GM18519 (cell line): ENCODE results near the gene RDX.
"Not testable (repeated sequence)": the region's sequence is repeated elsewhere in the genome, so short reads cannot be mapped to it uniquely, and the experiment has no call there.

Experiments used
- ATAC-seq: cut with Tn5 transposase; IDR thresholded peaks from one replicate; pipeline ENCODE4 v1.9.1; 2021; ENCODE audit warnings: mild to moderate bottlenecking, moderate library complexity; ENCODE audit not compliant: unreplicated experiment, low FRiP score

Gene RDX

DNA sequence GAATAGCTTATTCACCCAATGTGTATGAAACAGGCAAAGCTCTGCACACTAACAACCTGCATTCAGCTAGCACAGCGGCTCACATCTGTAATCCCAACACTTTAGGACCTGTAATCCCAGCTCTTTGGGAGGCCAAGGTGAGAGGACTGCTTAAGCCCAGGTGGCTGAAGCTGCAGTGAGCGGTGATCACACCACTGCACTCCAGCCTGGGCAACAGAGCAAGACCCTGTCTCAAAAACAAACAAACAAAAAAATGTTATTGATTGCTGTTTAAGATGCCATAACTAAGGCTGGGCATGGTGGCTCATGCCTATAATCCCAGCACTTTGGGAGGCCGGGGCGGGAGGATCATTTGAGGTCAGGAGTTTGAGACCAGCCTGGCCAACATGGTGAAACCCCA is 15.8 kb downstream of the RDX start:
- ATAC-seq: not testable (repeated sequence)

DNA sequence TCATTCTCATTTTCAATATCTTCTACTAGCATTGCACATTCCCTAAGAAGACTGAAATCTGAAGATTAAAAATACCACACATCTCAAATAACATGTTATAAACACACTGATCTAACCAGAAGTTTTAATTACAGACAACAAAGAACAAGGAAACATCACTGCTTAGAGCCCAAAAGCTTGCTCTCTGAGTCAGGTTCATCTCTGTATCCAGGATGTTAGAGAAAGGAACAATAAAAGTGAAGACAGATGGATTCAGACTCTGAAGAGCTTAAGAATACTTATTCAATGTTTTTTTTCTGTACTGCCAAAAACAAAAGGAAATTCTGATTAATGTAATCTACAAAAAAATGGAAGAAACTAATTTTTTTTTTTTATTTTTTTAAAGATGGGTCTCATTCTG is 16.5 kb downstream of the RDX start:
- no peak for ATAC-seq

DNA sequence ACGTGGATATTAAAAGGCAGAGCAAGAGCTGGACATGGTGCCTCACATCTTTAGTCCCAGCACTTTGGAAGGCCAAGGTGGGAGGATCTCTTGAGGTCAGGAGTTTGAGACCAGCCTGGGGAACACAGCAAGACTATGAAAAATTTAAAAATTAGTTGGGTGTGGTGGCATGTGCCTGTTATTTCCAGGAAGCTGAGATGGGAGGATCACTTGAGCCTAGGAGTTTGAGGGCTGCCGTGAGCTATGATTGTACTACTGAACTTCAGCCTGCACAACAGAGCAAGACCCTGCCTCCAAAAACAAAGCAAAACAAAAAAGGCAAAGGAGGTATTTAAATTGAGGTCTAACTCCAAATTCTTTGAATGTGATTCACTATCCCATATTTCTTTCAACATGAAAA is 23.5 kb downstream of the RDX start:
- ATAC-seq: no peak

DNA sequence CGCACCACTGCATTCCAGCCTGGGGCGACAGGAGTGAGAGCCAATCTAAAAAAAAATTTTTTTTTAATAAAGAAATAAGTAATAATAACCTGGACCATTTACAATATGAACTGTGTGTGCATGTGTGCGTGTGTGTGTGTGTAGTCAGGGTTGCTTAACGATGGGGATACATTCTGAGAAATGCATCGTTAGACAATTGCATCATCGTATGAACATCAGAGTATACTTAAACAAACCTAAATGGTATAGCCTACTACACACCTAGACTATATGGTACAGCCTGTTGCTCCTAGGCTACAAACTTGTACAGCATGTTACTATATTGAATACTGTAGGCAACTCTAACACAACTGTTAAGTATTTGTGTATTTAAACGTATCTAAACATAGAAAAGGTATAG is 26.4 kb downstream of the RDX start:
- no peak for ATAC-seq

DNA sequence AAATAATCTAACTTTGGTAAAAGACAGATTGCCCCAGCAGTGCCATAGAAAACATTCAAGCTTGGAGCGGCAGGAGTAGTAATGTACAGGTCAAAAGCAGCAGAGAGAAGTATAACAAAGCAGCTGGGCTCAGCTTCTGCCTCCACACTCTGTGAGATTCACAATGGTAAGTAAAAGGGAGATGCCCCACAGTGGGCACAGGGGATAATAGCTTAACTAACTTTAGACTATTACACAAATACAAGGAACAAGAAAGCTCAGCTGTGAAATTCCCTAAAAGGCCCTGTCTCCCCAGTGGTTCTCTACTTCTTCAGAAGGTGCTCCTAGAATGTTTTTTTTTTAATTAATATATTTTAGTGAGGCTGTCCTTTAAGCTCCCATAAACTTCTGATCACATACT is 28.0 kb downstream of the RDX start:
- no peak for ATAC-seq

DNA sequence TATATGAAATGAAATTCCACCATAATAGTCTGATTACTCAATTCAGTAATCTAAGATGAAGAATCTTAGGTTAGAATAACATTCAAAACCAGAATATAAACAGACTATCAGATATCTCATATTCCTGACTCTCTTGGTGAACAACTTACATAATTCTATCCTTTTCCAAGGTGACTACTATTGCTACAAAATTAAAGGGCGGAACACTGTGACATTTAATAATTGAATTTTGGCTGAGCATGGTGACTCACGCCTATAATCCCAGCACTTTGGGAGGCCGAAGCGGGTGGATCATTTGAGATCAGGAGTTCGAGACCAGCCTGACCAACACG is 34.4 kb downstream of the RDX start:
- no peak for ATAC-seq

DNA sequence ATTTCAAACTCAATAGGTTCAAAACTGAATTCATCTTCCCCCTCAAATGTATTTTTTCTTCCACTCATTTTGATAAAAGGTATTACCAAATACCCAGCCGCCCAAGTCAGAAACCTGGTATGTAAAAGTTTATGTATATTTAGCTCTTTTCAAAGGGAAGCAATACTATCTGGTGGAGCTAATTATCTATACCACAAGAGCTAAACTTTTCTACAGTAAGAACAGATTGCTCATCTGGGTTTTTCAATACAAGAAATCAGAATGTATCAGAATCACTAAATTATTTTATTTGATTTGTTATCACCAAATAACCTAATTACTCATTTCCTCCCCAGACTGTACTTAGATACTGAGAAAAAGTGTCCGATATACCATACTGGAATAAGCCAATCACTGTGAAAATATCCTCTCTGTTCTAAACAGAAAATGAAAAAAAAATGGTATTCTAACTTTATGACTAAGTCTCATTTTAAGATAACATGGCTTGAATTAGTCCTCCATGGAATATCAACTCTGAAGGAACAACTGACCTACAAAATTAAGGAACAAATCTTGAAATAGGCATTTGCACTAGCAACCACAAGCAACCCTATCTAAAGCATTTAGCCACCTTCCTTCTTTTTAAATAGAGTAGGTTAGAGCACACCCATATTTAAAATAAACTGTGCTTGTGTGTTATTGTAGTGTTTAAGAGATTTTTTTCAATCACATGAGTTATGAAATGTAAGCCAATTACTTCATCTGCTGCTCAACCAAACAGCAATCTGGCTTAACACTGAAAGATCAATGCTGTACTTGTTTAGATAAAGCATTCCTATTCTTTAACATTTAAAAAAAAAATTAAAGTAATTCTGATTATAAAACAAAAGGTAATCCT is 35.0 kb downstream of the RDX start:
- no peak for ATAC-seq

DNA sequence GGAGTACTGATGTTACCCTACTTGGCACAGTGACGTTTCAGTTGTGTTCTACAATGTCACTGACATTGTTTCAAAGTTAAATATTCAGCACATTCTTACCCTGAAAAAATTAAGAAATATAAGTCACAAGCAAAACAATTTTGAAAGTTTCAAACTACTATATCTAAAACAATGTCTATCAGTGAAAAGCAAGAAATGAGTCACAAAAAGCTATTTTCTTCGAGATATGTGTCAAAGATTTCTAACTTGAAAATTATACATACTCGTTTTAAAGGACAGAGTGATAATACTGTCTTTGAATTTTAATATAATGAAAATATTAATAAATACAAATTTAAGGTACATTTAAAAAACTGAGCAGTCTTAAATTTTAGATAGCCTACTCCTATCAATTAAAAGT is 42.9 kb downstream of the RDX start:
- ATAC-seq: no peak

DNA sequence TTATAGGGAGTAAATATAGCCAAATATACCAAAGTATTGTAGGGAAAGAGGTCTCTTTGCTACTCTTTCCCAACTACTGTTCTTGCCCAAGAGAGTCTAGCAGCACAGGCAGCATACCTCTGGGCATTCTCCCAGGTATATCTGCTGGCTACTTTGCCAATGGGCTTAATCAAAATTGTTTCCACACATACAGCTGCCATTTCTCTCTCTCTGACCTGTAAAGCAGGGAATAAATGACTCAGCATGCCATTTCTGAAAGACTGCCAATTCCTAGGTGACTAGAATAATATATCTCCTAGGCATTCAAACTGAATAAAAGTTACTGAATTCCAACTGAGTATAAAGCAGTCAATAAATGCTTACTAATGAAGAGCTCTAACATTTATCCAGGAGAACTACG is 44.6 kb downstream of the RDX start:
- no peak for ATAC-seq

DNA sequence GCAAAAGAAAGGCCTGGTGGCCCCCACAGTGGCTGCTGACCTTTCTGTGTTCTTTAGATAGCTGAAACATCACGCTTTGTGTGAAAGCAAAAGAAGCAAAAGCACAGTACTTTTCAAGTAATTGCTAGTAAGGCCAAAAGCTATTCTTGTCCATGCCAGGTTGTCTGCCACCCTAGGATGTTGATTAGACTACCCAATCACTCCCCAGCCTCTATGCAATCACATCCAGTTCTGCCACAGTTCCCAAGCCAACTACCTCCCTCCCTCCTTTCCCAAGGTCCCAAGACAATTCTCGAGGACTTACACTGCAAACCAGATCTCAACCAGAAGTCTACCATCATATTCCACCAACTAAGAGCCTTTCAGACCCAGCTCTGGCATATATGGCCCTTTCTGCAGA is 46.2 kb downstream of the RDX start:
- ATAC-seq: no peak

DNA sequence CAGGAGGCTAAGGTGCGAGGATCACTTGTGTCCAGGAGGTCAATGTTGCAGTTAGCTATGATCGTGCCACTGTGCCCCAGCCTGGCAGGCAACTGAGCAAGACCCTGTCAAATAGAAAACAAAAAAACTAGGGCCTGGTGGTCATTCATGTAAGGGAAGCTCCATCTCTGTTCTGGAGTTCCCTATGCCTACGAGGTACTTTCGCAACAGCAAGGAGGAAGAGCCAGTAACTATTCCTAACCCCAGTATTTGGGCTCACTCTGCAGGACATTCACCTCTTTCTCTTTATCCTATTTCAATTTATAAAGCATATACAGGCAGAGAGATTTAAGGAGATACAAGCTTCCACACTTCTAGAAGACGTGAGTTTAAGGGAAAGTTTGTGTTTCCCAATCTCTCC is 46.6 kb downstream of the RDX start:
- ATAC-seq: no peak

DNA sequence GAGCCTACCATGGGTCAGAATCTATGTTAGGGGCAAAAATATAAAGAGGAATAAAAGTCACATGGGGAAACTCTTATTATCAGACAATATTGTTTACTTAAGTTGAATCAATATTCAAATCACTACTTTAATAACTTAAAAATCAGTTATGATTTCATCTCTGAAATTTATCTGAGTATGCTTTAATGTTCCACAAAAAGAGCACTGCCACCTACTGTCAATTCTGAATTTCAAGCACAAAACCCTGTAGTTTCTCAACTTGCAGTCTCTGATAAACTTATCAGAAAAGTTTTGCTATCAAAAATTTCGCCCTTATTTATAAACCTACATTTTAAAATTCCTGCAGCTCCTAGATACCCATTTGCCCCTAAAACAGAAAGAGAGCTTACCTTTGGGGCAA is 47.3 kb downstream of the RDX start:
- no peak for ATAC-seq

DNA sequence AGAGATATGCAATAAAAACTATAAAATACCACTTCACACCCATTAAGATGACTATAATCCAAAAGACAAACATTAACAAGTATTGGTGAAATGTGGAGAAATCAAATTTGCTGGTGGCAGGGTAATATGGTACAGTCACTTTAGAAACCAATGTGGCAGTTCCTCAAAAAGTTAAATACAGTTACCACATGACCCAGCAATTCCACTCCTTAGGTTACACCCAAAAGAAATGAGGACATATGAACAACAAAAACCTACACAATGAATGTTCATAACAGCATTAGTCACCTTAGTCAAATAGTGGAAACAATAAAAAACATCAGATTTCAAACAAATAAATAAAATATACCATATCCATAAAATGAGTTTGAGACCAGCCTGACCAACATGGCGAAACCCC is 52.6 kb downstream of the RDX start:
- no peak for ATAC-seq

DNA sequence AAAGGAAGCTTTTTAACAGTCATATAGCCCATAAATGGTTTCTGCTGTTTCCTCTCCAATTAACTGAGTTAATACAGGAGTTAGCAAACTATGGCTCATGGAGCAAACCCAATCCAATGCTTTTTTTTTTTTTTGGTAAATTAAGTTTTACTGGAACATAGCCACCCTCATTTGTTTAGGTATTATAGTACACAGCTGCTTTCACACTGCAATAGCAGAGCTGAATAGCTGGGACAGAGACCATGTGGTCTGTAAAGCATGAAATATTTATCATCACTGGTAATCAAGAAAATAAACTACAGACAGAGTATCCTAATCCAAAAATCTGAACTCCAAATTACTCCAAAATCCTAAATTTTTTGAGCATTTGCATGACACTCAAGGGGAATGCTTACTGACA is 53.7 kb downstream of the RDX start:
- no peak for ATAC-seq

DNA sequence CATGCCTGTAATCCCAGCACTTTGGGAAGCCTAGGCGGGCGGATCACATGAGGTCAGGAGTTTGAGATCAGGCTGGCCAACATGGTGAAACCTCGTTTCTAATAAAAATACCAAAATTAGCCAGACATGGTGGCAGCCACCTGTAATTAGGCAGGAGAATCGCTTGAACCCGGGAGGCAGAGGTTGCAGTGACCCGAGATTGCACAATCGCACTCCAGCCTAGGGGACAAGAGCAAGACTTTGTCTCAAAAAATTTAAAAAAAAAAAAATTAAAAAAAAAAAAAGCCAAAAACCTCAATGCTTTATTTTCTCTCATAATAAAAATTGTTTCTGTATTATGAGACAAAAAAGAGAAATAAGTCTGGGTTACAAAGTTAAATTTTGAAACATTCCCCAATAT is 54.2 kb downstream of the RDX start:
- ATAC-seq: no peak

DNA sequence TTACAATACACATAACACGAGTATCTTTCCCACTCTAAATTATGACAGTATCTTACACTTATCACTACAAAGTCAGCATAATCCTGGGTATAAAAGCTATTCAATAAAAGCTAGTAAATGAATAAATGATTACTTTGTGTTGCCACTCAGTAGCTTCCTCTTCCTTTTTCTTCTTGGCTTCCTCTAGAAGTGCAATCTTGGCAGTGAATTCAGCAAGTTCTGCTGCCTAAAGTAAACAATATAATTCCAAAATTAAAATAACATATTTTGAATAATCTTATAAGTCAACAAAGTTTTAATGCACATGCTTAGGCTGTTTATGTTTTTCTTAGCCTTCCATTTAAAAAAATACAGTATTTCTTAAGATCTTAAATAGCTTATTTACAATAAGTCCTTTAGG is 60.4 kb downstream of the RDX start:
- no peak for ATAC-seq

DNA sequence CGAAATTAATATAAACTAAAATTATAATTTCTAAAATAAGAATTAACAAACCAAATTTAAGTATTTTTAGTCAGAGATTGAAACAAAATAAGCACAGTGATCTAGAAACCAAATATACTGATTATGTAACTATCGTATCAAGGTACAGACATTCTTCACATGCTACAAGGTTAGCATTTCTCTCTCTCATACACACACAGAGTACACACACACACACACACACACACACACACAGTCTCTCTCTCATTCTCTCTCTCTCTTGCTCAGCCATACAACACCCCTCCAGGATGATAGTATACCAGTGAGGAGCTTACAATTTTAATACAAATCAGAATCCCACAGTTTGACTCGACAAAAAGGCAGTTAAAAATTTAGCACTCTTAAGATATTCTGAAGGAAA is 66.0 kb downstream of the RDX start:
- no peak for ATAC-seq

DNA sequence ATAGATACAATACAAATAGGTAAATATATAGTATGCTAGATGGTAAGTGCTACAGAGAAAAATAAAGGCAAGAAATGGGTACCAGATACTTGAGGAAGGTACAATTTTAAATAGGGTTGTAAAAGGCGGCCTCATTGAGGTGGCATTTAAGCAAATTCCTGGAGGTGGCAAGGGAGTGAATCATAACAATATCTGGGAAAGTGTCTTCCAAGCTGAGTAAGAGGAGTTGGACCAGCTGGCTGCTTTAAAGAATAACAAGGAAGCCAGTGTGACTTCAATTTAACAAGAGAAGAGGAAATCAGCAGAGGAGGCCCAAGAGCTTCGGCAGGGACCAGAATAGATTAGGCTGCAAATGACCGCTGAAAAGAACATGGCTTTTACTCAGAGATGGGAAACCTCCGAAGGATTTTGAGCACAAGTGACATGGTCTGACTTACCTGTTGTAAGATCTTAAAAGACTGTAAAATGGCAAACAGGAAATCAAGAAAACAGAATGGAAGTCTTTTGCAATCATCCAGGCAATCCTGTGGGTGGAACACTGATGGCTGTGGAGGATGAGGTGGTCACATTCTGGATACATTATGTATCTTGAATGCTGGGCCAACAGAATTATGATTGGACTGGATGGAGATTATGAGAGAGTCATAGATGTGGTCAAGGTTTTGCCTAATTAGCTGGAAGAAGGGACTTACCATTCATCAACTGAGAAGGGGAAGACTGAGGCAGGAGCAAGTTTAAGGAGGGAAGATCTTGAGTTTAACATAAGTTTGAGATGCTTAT is 77.2 kb downstream of the RDX start:
- no peak for ATAC-seq

DNA sequence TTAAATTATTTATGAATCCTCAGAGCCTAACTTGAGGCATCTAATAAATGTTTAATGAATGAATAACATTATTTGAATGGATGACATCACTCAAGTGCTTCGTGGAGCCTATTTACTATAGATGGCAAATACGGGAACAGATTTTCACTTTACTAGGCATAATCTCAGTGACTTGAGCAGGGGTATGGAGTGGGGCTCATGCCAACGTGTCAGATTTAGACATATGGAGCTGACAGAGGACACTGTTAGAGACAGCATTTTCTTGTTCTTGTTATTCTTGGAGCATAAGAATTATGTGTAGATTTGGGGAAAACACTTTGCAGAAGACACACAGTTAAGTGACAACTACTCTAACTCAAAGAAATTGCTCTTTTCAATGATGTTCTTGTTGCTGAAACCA is 78.5 kb downstream of the RDX start:
- no peak for ATAC-seq

DNA sequence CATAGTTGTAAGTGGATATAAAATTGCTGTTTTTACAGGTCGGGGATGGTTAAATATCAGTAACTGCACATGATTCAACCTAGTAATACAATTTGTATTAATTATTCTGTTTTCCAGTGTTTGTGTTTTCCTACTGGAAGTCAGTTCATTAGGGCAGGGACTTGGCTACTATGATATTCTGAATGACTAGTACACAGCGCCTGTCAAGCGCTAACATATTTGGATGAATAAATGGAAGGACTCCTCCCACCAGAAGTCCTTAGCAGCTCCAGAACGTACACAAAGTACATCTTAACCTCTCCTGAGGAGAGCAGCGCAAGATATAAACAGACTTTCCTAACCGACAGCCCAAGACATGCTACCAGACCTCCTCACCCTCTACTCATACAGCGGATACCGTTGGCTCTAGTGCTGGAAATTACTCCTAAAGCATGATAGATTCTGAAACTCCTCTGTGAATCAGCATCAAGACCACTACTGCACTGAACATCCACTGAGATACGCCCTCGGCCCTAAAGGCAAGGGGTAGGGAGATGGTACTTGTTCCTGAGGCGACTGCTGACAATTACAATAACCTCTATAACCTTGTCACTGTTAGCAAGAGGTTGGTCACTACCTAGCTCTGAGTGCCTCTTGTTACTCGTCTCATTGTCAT is 79.1 kb downstream of the RDX start:
- no peak for ATAC-seq

DNA sequence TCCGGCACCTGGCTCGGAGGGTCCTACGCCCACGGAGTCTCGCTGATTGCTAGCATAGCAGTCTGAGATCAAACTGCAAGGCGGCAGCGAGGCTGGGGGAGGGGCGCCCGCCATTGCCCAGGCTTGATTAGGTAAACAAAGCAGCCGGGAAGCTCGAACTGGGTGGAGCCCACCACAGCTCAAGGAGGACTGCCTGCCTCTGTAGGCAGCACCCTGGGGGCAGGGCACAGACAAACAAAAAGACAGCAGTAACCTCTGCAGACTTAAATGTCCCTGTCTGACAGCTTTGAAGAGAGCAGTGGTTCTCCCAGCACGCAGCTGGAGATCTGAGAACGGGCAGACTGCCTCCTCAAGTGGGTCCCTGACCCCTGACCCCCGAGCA is 87.1 kb downstream of the RDX start:
- not testable (repeated sequence) for ATAC-seq
